ENCODE results near the gene CLHC1. TPM values are rescaled to one million over a fixed set of nuclear protein-coding genes. Genes with fewer than 3 reads are reported as not detected.
A peak's percentile ranks its signal among the peaks of the same experiment; 100 is the strongest.
"Not testable (repeated sequence)": the region's sequence is repeated elsewhere in the genome, so short reads cannot be mapped to it uniquely, and the experiment has no call there.

Gene CLHC1
- total RNA-seq, 2 donors from 2014 or later, result 6.5 to 8.1 TPM

DNA sequence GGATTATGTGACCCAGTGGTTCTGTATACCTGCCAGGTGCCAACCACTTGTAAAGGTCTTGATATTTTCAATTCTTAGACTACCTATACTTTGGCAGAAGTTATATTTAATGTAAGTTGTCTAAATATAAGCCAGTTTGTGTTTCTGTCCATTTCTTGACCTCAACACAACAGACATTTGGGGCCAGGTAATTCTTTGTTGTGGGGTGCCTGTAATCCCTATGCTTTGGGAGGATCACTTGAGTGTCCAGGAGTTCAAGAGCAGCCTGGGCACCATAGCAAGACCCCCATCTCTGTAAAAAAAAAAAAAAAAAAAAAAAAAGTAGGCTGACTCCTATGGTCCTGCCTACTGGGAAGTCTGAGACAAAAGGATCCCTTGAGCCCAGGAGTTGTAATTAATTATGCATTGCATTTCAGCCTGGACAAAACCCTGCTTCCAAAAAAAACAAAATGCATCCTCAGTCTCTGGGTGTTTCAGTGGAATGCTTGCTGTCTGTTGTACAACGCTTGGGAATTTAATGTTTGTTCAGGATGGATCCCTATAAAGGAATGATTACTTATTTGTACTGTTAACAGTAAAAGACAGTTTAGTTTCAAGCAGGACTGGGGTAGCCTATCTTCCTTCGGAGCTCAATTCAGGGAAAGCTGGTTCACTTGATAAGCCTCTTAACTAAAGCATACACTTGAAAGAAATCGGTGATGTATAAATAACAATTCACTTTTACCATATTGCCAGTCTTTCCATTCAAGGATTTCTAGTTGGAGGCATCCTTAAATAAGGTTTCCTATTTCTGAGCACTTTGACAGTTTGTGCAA lies 3.8 kb upstream of the CLHC1 start:
- ATAC-seq (no peak), DNase-seq (no peak)
- intact Hi-C loops (cut with DNase I, micrococcal nuclease), result no loop called here

DNA sequence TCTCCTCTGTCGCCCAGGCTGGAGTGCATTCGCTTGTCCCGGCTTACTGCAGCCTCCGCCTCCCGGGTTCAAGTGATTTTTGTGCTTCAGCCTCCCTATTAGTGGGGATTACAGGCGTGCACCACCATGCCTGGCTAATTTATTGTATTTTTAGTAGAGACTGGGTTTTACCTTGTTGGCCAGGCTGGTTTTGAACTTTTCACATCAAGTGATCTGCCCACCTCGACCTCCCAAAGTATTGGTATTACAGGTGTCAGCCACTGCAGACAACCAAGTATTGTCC lies 1.5 kb upstream of the CLHC1 start:
- ATAC-seq (no peak), DNase-seq (peak in 1 of 2 donors; percentile 15)
- intact Hi-C loops (cut with DNase I, micrococcal nuclease), result no loop called here

DNA sequence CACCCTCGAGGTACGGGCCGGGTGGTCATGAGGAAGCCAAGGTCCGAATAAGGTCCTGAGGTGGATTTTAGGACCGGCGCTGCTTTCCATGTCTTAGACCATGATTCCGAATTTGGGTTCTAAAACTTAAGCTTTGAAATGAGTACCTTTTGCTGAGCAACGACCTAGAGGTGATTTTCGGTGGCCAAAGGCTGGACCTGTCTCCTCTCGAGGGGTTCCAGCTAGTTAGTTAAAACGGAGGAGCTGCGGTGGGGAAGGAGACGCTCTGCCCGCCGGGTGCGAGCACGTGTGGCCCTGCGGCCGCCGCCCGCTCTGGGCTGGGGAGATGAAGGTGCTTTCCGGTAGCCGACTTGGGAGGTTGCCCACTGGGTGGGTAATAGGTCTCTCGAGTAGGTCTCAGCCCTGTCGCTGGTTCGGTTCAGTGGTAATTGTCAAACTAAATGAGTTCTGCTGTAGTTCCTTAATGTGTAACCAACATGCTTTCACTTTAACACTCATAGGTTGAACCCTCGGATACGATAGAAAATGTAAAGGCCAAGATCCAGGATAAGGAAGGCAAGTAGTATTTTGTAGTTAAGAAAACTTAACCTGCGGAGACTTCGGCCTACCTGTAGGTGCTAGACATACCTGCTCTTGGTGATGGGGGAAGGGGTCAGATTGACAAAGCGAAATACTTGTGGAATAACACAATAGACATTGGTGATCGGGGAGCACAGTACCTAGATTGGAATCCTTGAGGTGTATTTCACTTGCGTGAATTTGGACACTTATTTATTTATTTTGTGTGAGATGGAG lies 967 bp upstream of the CLHC1 start:
- peak; percentile 44 for ATAC-seq
- peak; percentile 51 to 65 for DNase-seq
- intact Hi-C loops (cut with DNase I, micrococcal nuclease), result no loop called here

DNA sequence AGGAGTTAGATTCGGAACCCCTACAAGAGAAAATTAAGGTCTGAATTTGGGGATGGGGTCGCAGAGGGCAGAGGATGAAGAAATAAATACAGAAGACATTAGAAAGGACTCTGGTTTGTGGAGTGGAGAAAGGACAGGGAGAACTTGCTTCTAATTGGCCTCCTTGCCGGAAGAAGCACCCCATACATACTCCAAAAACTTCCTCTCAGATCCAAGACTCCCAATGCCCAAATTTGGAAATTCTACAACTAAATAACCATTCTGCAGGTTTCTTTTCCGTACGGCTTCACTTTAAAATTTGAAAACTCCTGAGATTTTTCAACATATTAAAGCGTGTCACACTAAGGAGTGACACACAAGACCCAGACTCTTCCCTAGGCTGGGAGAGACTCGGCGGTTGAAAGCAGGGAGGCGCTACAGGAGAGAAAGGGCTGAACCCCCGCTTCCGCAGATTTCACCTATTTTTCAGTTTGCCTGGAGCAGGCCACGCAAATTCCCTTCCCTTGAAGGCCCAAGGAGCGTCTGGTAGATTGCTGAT lies 478 bp downstream of the CLHC1 start:
- intact Hi-C loops (cut with DNase I, micrococcal nuclease), result no loop called here
- ATAC-seq (peak; percentile 20), DNase-seq (no peak)

DNA sequence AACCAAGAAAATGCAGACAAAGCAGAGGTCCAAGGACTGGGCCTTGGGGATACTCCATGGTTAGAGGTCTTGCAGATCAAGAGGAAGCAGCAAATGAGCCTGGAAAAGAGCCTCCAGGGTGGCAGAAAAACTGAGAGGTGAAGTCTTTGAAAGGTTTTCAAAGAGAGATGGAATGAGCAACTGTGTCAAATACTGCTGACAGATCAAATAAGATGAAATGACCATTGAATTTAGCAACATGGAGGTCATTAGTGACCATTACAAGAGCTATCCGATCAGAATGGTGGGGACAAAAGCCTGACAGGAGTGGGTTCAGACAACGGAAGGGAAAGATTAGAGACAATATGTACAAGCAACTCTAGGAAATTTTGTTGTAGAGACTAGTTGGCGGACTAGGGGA lies 1.5 kb downstream of the CLHC1 start:
- intact Hi-C loops (cut with DNase I, micrococcal nuclease), result no loop called here
- DNase-seq (no peak), ATAC-seq (no peak)

DNA sequence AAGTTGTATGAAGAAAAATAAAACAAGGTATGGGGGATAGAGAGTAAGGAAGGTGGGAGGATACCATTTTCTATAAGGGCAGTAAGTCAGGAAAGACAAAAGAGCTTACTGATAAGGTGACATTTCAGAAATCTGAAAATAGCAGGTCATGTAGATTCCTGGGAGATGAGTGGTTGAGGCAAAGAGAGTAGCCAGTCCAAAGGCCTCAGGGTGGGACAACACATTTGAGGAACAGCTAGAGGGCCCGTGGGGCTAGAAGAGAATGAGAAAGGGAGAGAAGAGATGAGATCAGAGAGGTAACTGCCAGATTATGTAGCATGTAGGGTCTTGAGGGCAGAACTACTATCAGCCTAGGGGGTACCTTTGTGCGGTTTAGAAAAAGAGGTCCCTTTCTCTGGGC lies 2.9 kb downstream of the CLHC1 start:
- DNase-seq (no peak), ATAC-seq (no peak)
- intact Hi-C loops (cut with DNase I, micrococcal nuclease), result no loop called here

DNA sequence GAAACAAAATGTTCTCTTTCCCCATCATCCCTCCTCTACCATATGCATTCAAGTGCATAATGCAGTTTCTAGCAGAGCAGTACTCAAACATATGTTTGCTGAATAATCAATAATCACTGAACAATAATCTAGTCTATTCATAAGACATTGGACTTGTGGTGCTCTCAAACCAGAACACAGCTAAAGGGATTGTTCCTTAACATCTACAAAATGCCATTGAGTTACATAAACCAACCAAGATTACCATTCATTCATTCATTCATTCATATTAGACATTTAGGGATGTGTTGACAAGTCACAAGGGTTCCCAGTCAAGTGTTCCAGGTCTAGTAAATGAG lies 3.9 kb downstream of the CLHC1 start:
- no peak for DNase-seq
- intact Hi-C loops (cut with DNase I, micrococcal nuclease), result no loop called here
- no peak for ATAC-seq

DNA sequence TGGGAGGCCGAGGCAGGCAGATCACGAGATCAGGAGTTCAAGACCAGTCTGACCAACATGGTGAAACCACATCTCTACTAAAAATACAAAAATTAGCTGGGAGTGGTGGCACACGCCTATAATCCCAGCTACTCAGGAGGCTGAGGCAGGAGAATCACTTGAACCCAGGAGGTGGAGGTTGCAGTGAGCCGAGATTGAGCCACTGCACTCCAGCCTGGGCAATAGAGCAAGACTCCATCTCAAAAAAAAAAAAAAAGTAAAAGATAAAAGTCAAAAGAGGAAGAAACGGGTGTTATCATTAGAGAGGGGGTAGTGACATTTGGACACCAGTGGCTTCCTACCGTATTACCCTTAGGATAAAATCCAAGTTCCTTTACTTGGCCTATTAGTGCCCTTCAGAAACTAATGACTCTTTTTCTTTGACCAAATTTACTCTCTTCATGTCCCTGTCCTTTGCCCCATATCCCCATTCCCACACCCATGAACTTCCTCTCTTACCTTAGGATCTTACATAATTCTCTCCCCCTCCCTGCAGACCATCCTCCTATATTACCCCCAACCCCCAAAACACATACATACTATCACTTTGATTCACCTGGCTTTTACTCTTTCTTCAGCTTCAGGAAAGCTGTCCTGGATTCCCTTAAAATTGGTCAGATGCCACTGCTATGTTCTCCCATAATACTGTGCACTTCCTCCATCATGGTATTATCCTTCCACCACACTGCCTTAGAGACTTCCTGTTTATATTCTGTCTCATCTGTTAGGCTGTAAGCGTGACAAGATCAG lies 4.5 kb downstream of the CLHC1 start:
- intact Hi-C loops (cut with DNase I, micrococcal nuclease); ATAC-seq; DNase-seq: not testable (repeated sequence)

DNA sequence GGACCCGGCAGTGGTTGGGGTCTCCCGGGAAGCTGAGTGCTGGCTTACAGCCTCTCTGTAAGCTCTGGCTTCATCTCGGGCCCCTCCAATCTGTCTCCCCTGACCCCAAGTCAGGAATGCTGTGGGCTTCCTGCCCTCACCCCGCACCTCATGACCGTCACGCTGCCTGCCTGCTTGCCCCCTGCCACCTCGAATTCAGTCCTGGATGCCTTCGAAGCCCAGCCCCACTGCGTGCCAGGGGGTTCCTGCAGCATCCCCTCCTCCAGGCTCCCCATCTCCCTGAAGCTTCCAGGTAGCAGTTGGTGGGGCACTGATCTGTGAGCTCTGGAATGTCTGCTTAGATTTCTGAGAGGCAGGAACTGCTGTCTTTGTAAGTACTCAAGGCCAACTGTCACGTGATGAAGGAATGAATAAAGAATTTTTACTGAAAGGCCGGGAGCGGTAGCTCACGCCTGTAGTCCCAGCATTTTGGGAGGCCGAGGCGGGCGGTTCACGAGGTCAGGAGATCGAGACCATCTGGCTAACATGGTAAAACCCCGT lies 6.5 kb downstream of the CLHC1 start:
- DNase-seq (no peak), ATAC-seq (no peak)
- intact Hi-C loops (cut with DNase I, micrococcal nuclease), result no loop called here

DNA sequence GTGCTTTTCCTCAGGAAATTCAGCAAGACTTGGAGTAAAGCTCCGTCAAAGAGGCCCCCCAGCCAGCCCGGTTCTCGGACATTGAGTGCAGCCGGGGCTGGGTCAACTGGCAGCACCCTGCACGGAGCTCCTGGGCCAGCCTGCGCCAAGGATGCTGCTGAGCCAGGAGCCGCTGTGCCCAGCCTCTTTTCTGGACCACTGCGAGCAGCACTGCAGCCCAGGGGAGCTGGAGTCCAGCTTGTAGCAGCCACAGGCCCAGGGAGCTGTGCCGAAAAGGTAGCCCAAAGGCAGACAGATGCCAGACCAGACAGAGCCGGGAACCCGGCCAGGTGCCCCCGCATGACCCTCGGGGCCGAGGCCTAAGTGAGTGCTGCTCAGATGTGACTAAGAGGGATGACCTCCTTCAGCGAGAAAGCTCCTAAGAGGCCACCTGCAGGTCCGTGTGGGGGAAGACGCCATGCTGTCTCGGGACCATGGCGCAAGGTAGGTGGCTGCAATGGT lies 7.3 kb downstream of the CLHC1 start:
- intact Hi-C loops (cut with DNase I, micrococcal nuclease), result no loop called here
- no peak for ATAC-seq
- DNase-seq, result no peak

DNA sequence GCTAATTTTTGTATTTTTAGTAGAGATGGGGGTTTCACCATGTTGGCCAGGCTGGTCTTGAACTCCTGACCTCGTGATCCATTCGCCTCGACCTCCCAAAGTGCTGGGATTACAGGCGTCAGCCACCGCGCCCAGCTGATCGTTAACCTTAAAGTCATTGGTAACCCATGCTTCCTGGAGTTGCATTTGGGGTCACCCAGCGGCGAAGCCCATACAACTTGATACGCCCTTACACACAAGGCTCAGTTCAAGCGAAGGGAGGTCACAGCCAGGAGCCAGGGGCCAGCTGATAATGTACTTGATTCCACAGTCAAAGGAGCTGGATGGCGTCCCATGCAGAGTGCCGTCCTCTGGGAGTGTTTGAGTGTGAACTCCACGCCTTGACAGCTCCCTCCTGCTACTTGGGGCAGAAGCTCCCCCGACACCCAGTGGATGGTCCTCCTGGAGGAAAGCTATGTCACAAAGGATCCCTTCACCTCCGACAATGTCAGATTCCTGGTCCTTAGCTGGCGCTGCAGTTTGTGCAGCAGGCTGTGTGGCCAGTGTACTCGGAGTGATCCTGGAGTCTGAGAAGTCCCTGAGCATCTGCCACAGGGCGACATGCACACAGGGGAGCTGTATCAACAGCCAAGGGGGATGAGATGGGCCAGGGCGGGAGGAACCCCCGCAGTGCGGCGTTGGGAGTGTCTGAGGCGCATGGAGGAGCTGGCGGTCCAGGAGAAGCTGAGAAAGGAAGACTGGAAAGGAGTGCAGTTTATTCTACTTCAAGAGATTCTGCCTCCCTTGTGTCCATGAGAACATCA lies 7.9 kb downstream of the CLHC1 start:
- no peak for DNase-seq
- no peak for ATAC-seq
- intact Hi-C loops (cut with DNase I, micrococcal nuclease), result no loop called here

DNA sequence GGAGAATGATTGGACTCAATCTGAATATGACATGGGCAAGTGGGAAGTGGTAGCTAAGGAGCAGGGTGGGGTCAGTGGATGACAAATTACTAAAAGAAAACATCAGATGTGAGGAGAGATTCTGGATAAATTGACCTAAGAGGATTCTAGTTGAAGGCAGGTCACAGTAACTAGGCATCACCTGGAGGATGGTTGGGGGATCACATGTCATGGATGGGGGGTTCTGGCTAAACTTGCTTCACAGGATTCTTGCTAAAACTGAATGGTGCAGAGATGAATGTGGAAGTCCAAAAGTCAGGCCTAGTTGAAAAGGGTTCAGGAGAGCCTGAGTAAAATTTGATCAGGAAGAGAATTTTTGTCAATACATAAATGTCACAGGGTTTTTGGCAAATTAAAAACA lies 18.3 kb downstream of the CLHC1 start:
- DNase-seq (no peak), ATAC-seq (no peak)
- intact Hi-C loops (cut with DNase I, micrococcal nuclease), result no loop called here

DNA sequence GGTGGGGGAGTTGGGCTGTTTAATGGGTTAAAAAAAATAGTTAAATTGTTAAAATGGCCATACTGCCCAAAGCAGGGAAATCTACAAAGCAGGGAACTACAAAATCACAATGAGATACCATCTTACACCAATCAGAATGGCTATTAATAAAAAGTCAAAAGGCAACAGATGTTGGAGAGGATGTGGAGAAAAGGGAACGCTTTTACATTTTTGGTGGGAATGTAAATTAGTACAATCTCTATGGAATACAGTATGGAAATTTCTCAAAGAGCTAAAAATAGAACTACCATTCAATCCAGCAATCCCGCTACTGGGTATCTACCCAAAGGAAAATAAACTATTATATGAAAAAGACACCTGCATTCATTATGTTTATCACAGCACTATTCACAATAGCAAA lies 27.1 kb downstream of the CLHC1 start:
- no peak for DNase-seq
- intact Hi-C loops (cut with DNase I, micrococcal nuclease), result no loop called here
- ATAC-seq, result no peak

DNA sequence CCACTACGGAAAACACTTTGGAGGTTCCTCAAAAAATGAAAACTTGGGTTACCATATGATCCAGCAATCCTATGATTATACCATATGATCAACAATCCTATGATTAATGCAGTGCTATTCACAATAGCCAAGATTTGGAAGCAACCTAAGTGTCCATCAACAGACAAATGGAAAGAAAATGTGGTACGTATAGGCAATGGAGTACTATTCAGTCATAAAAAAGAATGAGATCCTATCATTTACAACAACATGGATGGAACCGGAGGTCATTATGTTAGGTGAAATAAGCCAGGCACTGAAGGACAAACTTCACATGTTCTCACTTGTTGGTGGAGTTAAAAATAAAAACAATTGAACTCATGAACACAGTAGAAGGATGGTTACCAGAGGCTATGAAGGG lies 27.6 kb downstream of the CLHC1 start:
- intact Hi-C loops (cut with DNase I, micrococcal nuclease), result no loop called here
- ATAC-seq, result no peak
- no peak for DNase-seq

DNA sequence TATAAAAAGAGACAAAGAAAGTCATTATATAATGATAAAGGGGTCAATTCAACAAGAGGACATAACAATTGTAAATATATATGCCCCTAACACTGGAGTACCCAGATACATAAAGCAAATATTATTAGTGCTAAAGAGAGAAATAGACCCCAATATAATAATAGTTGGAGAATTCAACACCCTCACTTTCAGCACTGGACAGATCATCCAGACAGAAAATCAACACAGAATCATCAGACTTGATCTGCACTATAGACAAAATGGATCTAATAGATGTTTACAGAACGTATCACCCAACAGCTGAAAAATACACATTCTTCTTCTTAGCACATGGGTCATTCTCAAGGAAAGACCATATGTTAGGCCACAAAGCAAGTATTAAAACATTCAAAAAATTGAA lies 31.7 kb downstream of the CLHC1 start:
- intact Hi-C loops (cut with DNase I, micrococcal nuclease), result no loop called here
- DNase-seq (no peak), ATAC-seq (no peak)

DNA sequence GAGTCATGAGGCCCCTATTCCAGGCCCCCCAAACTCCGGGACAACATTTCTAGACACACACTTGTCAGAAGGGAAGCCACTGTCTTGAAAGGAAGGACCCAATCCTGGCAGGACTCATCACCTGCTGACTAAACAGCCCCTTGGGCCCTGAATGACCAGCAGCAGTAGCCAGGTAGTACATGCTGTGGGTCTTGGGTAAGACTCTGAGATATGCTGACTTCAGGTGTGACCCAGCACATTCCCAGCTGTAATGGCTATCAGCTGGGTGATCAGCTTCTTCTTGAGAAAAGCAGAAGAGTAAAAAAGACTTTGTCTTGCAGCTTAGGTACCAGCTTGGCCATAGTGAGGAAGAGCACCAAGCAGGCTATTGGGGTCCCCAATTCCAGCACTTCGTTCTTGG lies 35.6 kb downstream of the CLHC1 start:
- no peak for ATAC-seq
- DNase-seq, result no peak
- intact Hi-C loops (cut with DNase I, micrococcal nuclease), result no loop called here

DNA sequence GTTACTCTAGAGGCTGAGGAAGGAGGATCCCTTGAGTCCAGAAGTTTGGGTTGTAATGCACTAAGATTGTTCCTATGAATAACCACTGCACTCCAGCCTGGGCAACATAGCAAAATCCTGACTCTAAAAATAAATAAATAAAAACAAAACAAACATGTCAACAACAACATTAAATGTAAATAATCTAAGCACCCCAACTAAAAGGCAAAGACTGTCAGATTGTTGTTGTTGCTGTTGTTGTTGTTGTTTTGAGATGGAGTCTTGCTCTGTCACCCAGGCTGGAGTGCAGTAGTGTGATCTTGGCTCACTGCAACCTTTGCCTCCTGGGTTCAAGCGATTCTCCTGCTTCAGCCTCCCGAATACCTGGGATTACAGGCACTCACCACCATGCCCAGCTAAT lies 40.2 kb downstream of the CLHC1 start:
- DNase-seq; intact Hi-C loops (cut with DNase I, micrococcal nuclease); ATAC-seq: not testable (repeated sequence)

DNA sequence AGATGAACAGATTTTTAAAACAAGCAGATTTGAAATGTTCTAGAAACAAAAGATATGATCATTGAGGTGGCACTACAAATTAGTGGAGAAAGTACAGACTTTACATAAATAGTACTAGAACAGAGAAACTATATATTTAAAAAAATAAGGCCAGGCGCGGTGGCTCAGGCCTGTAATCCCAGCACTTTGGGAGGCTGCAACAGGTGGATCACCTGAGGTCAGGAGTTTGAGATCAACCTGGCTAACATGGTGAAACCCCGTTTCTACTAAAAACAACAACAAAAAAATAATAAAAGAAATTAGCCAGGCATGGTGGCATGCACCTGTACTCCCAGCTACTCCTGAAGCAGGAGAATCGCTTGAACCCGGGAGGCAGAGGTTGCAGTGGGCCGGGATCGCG lies 45.3 kb downstream of the CLHC1 start:
- ATAC-seq; intact Hi-C loops (cut with DNase I, micrococcal nuclease); DNase-seq: not testable (repeated sequence)
